ENCODE results near the gene ZNF507. TPM values are rescaled to one million over a fixed set of nuclear protein-coding genes. Genes with fewer than 3 reads are reported as not detected.
A peak's percentile ranks its signal among the peaks of the same experiment; 100 is the strongest.

The ZNF507 gene
- total and polyA plus RNA-seq, 8 donors: 3.5 to 14.7 (median 8.9) TPM

- no peaks in the 10 kb centered on the region for H3K9me3 ChIP-seq
- H3K27ac ChIP-seq: peak overlapping the region in 1 of 4 donors; percentile 38
- intact Hi-C loops (cut with DNase I): no loop called here
- no peak overlapping the region for H3K4me3 ChIP-seq
- no peak for DNase-seq
- ATAC-seq: no peak
- peaks cover 0 to 26% (median 4%) of the 10 kb centered on the region in 3 donors for H3K36me3 ChIP-seq
- H3K27me3 ChIP-seq: no peaks in the 10 kb centered on the region
- TF ChIP-seq CTCF (IDR thresholded peaks at IDR 0.05): no peak
- 30 to 31% methylated on average over 2 of the region's 2 CpGs for WGBS, 2 donors
- peaks cover 29 to 48% (median 47%) of the 10 kb centered on the region in 3 donors for H3K4me1 ChIP-seq
- no peak for FAIRE-seq
Observed at GRCh38 chr19:32349724-32350470, 4.5 kb downstream of the ZNF507 start.

- DNase-seq (no peak), ATAC-seq (peak; percentile 41 to 54 (median 50)), FAIRE-seq (no peak)
- Histone ChIP-seq H3K4me3 (no peak overlapping the region), H3K9me3 (no peaks in the 10 kb centered on the region), H3K27ac (peak overlapping the region in 2 of 4 donors; percentile 31 to 38), H3K27me3 (no peaks in the 10 kb centered on the region), H3K36me3 (peaks cover 0 to 31% (median 7%) of the 10 kb centered on the region in 3 donors), H3K4me1 (peaks cover 29 to 48% (median 47%) of the 10 kb centered on the region in 3 donors)
- intact Hi-C loops (cut with DNase I): no loop called here
- 15 to 18% methylated on average over 3 of the region's 3 CpGs for WGBS, 2 donors
- TF ChIP-seq CTCF (IDR thresholded peaks at IDR 0.05): no peak
Observed at GRCh38 chr19:32350471-32350865, 5.1 kb downstream of the ZNF507 start.

- DNase-seq (no peak), ATAC-seq (peak in 2 of 4 donors; percentile 6 to 25), FAIRE-seq (no peak)
- H3K27ac ChIP-seq: peak overlapping the region in 2 of 4 donors; percentile 31 to 38
- H3K4me1 ChIP-seq: peaks cover 29 to 48% (median 47%) of the 10 kb centered on the region in 3 donors
- H3K36me3 ChIP-seq: peaks cover 0 to 34% (median 7%) of the 10 kb centered on the region in 3 donors
- H3K4me3 ChIP-seq: no peak overlapping the region
- WGBS, 2 donors: 55 to 62% methylated on average over 2 of the region's 2 CpGs
- intact Hi-C loops (cut with DNase I): no loop called here
- H3K27me3 ChIP-seq: no peaks in the 10 kb centered on the region
- TF ChIP-seq CTCF (IDR thresholded peaks at IDR 0.05): no peak
- H3K9me3 ChIP-seq: no peaks in the 10 kb centered on the region
Observed at GRCh38 chr19:32350987-32351348, 5.6 kb downstream of the ZNF507 start.

GRCh38 chr19:32352241-32352630, 6.8 kb downstream of the ZNF507 start:
- Histone ChIP-seq H3K9me3 (no peaks in the 10 kb centered on the region), H3K4me3 (no peak overlapping the region), H3K36me3 (peaks cover 0 to 46% (median 7%) of the 10 kb centered on the region in 3 donors), H3K4me1 (peaks cover 29 to 41% (median 40%) of the 10 kb centered on the region in 3 donors), H3K27ac (no peak overlapping the region), H3K27me3 (no peaks in the 10 kb centered on the region)
- 94 to 95% methylated on average over 1 of the region's 1 CpG for WGBS, 2 donors
- ATAC-seq (no peak), FAIRE-seq (no peak), DNase-seq (no peak)
- no peak for TF ChIP-seq CTCF (IDR thresholded peaks at IDR 0.05)
- intact Hi-C loops (cut with DNase I): no loop called here

- TF ChIP-seq CTCF (IDR thresholded peaks at IDR 0.05): no peak
- intact Hi-C loops (cut with DNase I): no loop called here
- H3K27ac ChIP-seq: no peak overlapping the region
- 96 to 97% methylated on average over 9 of the region's 9 CpGs for WGBS, 2 donors
- H3K27me3 ChIP-seq: no peaks in the 10 kb centered on the region
- peaks cover 0 to 62% (median 7%) of the 10 kb centered on the region in 3 donors for H3K36me3 ChIP-seq
- FAIRE-seq (no peak), ATAC-seq (no peak), DNase-seq (no peak)
- peaks cover 25 to 27% (median 25%) of the 10 kb centered on the region in 3 donors for H3K4me1 ChIP-seq
- no peak overlapping the region for H3K4me3 ChIP-seq
- H3K9me3 ChIP-seq: no peaks in the 10 kb centered on the region
Observed at GRCh38 chr19:32354345-32354744, 8.9 kb downstream of the ZNF507 start.

All from pancreas (tissue), 10 donors.